HG03064 (cell line): ENCODE measurements around the gene LILRA6.
"Not testable (repeated sequence)": the region's sequence is repeated elsewhere in the genome, so short reads cannot be mapped to it uniquely, and the experiment has no call there.

Experiments
- ATAC-seq: cut with Tn5 transposase; IDR thresholded peaks from one replicate; pipeline ENCODE4 v1.9.1; 2021; ENCODE audit warnings: low read depth; ENCODE audit not compliant: unreplicated experiment

The LILRA6 gene

DNA sequence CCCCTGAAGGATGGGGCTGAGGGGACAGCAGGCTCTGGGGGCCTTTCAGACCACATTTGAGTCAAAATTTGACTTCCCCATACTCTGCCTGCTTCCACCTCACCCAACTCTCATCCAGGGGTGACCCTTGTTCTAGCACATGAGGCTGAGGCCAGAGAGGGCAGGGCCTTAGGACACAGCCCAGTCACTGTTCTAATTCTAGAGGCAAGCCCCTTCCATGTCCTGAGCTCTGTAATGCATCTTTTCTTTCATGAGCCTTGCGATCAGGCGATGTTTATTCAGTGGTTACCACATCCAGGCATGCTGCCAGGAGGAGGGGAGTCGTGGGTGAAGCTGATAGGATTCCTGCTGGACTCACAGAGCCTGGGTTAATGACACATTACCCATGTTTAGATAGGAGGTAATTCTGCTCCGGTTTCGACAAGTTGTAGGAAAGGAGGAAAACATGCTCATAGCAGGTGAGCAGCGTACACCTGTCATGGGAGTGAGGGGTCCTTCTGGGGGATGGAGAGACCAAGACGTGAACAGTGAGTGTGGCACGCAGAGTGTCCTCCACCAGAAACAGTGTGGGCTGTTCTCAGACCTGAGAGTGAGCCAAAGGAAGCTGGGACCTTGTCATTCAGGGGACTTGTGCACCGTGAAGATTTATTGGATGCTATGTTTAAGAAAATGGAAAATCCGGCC is 32.6 kb downstream of the LILRA6 start:
- ATAC-seq, result no peak

DNA sequence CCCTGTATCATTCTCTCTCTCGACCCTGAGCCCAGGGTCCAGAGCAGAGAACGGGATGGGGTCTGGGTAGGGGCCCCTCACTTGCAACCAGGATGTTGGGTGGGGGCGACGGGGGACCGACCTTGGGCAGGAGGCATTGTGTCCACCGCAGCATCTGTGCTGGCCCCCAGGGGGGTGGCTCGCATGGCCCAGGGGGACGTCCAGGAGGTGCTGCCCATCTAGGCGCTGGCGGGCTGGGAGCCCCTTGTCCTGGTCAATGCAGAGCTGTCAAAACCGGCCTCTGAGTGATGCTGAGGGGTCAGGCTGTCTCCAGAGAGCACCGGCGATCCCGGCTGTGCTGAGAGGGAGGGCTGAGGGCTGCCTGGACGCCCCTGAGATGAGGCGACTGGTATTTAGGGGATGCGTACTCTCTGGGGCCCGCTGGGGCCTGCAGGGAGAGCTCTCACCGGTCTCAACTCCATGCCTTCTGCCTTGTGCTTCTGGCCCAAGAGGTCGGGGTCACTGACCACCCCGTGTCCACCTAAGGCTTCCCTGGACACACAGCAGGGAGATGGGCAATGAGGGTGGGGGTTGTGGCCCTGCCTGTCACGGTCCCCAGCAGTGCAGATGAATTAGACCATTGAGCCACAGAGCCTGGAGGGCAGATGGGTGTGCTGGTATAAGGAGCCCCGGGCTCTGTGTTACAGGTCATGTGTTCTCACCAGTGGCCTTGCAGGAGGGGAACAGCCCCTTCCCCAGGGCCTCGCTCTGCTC is 33.4 kb downstream of the LILRA6 start:
- no peak for ATAC-seq

DNA sequence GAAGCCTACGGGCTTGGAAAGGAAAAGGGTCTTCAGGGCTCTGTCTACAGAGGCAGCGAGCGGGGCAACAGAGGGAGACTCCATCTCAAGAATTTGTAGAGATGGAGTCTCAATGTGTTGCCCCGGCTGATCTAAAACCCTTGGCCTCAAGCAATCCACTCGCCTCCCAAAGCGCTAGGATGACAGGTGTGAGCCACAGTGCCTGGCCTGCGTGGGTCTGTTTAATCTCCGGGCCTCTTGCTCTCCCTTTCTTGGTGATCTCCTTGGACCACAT is 33.9 kb downstream of the LILRA6 start:
- ATAC-seq, result no peak

DNA sequence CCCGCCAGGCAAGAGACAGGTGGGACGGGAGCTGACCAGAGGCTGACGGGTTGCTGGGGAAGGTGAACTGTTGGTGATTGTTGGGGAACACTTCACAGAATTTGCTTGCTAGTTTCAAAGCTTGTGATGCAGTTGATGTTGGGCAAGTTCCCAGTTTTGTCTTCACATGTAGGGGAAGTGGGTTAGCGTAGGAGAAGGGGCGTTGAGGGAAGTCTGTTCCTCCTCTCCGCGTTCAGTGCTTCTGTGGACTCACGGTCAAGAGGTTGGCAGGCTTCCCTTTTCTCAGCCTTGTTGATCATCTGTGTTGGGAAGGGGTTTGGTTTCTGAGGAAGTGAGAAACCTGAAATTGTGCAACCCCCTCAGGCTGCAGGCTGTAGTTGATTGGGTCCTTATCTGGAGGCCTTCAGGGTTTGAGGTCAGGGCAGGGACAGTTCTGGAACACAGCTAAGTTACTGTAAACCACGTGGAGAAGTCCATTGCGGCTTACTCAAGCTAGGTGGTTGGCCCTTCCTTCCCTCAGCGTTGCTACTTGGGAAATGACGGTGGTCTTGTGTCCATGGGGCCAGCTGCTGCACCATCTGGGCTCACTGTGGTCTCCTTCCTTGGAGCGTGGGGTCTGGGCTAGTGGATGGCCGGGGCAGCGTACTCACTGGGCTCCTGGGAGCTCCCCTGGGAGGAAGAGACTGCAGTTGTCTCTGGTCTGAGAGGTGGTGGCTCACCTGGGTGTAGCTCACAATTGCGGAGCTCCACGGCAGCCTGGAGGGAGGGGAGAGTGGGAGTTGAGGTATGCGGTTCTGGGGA is 34.4 kb downstream of the LILRA6 start:
- no peak for ATAC-seq

DNA sequence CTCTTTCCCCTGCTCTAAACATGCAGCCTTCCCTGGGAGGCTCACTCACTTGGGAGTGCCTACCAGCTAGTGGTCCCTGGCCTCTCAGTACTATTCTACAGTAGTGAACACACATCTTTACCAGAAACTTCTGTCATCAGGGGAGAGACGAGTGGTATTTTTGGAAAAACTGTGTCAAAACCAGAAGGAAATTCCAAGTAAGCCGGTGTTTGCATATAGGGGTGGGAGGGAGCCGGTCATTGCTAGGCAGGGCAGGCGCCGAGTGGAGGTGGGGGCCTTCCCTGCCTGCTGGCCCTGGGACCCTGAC is 35.0 kb downstream of the LILRA6 start:
- ATAC-seq, result no peak

DNA sequence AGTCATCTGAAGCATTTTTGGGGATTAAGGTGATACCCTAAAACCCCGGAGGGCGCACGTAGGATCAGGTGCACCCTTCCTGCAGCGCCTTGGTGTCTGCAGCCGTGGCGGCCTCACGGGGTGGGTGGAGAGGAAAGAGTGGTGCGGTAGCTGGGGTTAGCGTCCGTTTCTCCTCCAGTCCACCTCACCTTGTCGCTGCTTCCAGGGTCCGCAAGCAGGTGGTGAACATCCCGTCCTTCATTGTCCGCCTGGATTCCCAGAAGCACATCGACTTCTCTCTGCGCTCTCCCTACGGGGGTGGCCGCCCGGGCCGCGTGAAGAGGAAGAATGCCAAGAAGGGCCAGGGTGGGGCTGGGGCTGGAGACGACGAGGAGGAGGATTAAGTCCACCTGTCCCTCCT is 35.4 kb downstream of the LILRA6 start:
- not testable (repeated sequence) for ATAC-seq

DNA sequence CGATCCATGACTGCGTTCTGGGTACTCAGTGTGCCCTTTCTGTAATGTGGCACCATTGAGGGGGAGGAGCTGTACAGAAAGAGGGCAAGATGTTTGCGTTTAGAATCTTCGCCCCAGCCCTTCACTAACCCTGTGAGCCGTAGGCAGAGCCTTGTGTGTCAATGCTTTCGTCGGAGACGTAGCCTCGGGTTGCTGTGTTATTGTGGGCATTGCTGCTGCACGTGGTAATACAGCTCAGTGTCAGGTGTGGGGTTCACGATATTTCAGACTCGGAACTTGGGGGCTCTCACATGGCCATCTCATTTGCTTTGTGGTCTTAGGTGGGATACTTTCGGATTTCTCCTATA is 35.8 kb downstream of the LILRA6 start:
- no peak for ATAC-seq

DNA sequence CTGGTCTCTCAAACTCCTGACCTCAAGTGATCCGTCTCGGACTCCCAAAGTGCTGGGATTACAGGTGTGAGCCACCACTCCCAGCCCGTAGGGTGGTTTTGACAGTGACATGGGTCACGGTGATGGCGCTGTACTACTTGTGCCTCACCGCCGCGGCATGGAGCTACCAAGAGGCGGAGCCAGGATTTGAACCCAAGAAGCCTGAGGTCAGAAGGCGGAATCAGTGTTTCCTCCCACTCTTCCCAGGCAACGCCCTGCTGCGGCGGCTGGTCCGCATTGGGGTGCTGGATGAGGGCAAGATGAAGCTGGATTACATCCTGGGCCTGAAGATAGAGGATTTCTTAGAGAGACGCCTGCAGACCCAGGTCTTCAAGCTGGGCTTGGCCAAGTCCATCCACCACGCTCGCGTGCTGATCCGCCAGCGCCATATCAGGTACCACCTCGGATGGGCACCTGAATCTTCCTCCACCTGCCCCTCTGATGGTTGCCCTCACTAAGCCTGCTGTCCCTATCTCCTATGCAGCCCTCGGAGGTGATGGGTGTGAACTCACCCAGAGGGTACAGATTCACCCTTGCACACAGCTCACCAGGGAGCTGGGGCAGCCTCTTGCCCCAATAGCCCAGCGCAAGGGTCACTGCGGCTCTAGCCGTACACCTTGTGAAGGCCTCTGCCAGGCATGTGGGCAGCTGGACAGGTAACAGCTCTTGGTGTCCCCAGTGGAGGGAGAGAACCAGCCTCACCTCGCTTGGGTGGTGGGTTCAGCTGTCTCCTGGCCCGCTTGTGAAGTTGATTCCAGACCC is 36.4 kb downstream of the LILRA6 start:
- ATAC-seq, result no peak

DNA sequence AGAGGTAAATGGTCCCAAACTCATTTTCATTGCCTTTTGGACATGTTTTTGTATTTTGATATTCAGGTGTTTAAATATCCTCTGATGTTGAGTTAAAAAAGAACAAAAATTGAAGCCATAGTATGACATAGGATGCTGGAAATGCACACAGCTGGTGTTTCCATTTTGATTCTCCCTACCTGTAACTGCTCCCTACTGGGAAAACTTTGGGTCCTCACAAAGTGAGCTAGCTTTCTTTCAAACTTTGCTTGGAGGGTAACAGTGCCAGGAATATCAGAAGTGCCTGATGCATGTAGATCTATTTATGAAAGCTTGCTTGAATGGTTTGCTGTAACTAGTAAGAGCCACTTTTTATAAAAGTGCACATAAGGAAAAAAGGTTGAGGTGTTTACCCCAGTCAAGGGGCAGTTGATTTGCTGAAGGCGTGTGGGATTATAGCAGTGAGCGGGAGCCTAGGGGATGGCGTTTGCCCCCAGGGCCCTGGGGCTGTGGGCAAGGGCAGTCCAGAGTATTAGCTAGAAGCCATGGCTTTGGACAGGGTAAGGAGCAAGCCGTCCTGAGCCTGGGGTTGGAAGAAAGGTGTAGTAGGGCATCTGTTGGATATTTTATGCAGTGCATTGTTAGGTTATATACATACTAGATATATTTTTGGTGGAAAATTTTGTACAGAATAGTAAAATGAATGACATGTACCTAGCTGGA is 37.7 kb downstream of the LILRA6 start:
- ATAC-seq, result no peak

DNA sequence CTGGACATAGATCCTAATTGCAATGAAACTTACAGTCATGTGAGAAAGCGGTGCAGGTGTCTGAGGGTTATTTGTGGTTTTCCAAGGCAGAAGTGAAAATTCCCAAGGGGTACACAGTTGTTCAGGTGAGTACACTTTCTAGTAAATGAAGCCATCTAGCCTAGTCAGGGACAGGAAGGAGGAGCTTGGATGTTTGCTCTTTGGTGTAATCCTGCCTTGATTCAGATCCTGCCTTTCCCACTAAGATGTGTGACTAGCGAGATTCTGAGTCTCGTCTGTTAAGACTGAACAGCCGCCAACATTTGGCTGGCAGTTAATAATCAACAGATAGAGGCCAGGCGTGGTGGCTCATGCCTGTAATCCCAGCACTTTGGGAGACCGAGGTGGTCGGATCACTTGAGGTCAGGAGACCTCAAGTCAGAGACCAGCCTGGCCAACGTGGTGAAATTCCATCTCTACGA is 39.4 kb downstream of the LILRA6 start:
- no peak for ATAC-seq

DNA sequence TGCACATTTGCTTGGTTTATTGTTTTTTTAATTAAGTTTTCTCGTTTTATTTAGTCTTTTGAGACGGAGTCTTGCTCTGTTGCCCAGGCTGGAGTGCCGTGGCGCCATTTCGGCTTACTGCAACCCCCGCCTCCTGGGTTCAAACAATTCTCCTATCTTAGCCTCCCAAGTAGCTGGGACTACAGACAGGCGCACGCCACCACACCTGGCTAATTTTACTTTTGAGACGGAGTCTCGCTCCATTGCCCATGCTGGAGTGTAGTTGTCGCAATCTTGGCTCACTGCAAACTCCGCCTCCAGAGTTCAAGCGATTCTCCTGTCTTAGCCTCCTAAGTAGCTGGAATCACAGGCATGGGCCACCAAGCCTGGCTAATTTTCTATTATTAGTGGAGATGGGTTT is 40.6 kb downstream of the LILRA6 start:
- no peak for ATAC-seq

DNA sequence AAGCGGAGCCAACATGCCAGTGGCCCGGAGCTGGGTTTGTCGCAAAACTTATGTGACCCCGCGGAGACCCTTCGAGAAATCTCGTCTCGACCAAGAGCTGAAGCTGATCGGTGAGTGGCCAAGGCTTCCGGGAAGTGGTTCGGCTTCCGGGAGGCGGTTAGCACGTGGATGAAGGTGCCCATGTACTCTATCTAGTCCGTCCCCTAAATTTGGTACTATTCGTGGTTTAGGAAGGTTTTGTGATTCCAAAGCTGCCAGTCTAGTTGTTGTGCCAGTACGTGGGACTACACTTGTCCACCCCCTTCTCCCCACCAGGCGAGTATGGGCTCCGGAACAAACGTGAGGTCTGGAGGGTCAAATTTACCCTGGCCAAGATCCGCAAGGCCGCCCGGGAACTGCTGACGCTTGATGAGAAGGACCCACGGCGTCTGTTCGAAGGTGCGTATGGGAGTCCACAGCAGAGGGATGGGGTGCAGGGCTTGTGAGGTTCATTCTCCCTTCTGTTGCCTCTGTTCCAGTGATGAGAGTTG is 41.4 kb downstream of the LILRA6 start:
- ATAC-seq, result no peak

DNA sequence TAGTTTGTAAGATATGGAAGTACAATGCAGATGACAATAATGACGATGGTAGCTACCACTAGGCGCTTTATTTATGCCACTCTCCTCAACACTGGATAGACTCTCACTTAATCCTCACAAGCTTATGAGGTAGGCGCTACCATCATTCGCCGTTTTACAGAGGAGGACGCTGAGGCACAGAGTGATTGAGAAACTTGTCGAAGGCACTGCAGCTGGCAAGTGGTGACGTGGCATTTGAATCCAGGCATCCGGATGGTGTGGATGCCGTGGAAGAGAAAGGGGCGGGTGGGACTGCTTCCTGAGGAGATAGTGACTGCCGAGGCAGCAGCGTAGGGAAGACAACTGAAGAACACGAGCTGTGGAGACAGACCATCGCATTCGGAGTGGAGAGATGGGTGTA is 43.2 kb downstream of the LILRA6 start:
- ATAC-seq, result no peak

DNA sequence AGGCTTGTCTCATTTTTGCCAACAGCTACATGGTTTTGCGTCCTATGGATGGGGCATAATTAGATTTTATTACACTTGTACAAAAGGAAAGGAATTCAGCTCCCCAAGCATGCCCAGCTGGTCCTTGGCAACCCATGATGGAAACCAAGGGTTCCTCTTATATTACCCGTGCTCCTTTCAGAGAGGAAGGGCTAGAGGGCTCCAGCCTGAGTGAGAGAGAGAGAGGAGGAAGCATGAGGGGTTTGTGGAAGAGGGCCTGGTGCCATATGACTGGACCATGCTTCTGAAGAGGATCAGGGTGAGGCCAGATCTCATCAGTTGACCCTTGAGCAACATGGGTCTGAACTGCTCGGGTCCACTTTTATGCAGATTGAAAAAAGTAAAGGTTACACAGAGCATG is 45.5 kb downstream of the LILRA6 start:
- ATAC-seq, result no peak

DNA sequence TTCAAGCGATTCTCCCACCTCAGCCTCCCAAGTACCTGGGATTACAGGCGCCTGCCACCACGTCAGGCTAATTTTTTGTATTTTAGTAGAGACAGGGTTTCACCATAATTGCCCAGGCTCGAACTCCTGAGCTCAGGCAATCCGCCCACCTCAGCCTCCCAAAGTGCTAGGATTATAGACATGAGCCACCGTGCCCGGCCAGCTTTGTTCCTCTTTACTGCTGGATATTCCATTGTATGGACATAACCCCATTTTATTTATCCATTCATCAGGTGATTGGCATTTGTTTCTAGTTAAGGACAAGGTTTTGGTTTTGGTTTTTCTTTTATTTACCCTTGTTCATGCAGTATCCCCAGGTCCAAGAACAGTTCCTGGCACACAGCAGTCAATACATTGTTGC is 46.1 kb downstream of the LILRA6 start:
- ATAC-seq, result no peak

DNA sequence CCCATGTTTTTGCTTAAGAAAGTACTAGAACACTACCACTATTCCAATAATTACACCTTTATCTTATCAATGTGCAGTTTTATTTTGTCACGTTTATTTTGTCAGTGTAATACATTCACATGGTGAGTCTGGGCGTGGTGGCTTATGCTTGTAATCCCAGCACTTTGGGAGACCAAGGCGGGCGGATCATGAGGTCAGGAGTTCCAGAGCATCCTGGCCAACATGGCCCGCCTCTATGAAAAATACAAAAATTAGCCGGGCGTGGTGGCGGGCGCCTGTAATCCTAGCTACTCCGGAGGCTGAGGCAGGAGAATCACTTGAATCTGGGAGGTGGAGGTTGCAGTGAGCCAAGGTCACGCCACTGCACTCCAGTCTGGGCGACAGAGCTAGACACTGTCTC is 48.1 kb downstream of the LILRA6 start:
- ATAC-seq, result not testable (repeated sequence)

DNA sequence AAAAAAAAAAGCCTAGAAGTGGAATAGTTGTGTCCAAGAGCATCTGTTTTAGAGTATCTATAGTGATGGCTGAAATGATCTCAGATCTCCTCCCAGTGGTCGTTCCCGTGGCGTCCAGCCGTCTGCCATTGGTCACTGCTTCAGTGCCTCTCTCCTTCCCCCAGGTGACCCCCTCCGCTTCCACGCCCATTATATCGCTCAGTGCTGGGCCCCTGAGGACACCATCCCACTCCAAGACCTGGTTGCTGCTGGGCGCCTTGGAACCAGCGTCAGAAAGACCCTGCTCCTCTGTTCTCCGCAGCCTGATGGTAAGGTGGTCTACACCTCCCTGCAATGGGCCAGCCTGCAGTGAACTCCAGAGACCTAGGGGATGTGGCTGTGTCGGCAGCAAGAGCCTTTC is 49.6 kb downstream of the LILRA6 start:
- ATAC-seq, result no peak

DNA sequence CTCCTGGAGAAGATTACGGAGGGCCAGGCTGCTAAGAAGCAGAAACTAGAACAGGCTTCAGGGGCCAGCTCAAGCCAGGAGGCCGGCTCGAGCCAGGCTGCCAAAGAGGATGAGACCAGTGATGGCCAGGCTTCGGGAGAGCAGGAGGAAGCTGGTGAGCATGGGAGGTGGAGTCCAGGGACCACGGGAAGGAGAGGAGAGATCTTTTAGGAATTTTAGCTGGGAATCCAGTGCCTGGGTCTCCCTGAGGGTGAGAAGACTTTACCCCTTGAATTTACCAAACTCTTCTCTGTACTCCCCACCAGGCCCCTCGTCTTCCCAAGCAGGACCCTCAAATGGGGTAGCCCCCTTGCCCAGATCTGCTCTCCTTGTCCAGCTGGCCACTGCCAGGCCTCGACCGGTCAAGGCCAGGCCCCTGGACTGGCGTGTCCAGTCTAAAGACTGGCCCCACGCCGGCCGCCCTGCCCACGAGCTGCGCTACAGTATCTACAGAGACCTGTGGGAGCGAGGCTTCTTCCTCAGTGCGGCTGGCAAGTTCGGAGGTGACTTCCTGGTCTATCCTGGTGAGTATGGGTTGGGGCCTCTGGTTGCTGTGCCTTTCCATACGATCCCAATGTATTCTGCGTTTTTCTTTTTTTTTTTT is 50.7 kb downstream of the LILRA6 start:
- no peak for ATAC-seq

DNA sequence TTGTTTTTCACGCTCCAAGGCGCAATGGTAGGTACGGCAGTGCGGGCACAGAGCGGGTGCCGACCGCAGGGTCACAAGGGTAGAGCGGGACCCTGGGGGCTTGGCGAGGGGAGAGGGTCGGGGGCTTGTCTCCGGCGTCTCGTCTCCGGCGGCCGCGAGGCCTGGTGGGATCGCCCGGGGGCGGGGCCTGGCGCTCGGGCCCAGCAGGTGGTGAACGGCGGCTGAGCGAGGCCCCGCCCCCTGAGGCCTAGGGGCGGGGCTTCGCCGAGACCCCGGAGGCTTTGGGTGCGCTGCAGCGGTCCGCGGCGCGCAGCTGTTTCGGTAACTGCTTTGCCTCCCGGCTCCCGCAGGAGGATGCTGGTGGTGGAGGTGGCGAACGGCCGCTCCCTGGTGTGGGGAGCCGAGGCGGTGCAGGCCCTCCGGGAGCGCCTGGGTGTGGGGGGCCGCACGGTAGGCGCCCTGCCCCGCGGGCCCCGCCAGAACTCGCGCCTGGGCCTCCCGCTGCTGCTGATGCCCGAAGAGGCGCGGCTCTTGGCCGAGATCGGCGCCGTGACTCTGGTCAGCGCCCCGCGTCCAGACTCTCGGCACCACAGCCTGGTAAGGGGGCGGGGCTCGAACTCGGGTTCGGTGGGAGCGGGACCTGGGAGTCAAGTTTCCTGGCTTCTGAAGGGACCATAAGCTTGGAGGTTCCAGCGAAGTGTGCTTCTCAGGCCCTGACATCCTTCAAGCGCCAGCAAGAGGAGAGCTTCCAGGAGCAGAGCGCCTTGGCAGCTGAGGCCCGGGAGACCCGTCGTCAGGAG is 51.4 kb downstream of the LILRA6 start, which contains the start of gene TSEN34:
Gene TSEN34, plus strand, starts transcription at position 298 of the 800 bp plus-strand sequence. Its CDS starts 57 bp downstream, at position 355.
- ATAC-seq, result peak; percentile 24
